Astrocyte (in vitro differentiated cells and primary cell): ENCODE results near the gene EPS15. TPM values are rescaled to one million over a fixed set of nuclear protein-coding genes. Genes with fewer than 3 reads are reported as not detected.

Source experiments
- DNase-seq: peaks from one replicate; pipeline ENCODE4 v3.0.0-alpha.2; 2010; ENCODE audit warnings: low read depth
- FAIRE-seq: peaks from 2 replicates; lab custom pipeline; 2011; peaks lifted over from hg19 to GRCh38; lab: Jason Lieb, UNC
- H2AFZ ChIP-seq: 2 replicates; pipeline ENCODE4 v1.6.0; 2012; ENCODE audit warnings: low read depth, low read length, inconsistent platforms
- H3K27ac ChIP-seq: 2 replicates; pipeline ENCODE4 v1.5.1; 2011; ENCODE audit warnings: low read depth, low read length, inconsistent platforms
- H3K27me3 ChIP-seq: 2 replicates; pipeline ENCODE4 v1.6.0; 2011; ENCODE audit warnings: low read length, inconsistent platforms; ENCODE audit not compliant: insufficient read depth
- H3K36me3 ChIP-seq: 2 replicates; pipeline ENCODE4 v1.5.1; 2011; ENCODE audit warnings: low read length, inconsistent platforms; ENCODE audit not compliant: insufficient read depth
- H3K4me1 ChIP-seq: 2 replicates; pipeline ENCODE4 v1.5.1; 2011; ENCODE audit warnings: low read length, inconsistent platforms; ENCODE audit not compliant: insufficient read depth
- H3K4me2 ChIP-seq: 2 replicates; pipeline ENCODE4 v1.6.0; 2012; ENCODE audit warnings: low read length, inconsistent platforms
- H3K4me3 ChIP-seq: 2 replicates; pipeline ENCODE4 v1.5.1; 2011; ENCODE audit warnings: low read depth, mild to moderate bottlenecking, low read length, inconsistent platforms; ENCODE audit not compliant: insufficient read depth
- H3K79me2 ChIP-seq: 2 replicates; pipeline ENCODE4 v1.6.0; 2012; ENCODE audit warnings: mild to moderate bottlenecking, low read length, inconsistent platforms; ENCODE audit not compliant: insufficient read depth
- H3K9ac ChIP-seq: 2 replicates; pipeline ENCODE4 v1.6.0; 2012; ENCODE audit warnings: mild to moderate bottlenecking, low read length, inconsistent platforms
- H3K9me3 ChIP-seq: 2 replicates; pipeline ENCODE4 v1.5.1; 2012; ENCODE audit warnings: low read depth, mild to moderate bottlenecking, low read length, inconsistent platforms; ENCODE audit not compliant: insufficient read depth
- H4K20me1 ChIP-seq: 2 replicates; pipeline ENCODE4 v1.6.0; 2012; ENCODE audit warnings: low read length, inconsistent platforms; ENCODE audit not compliant: insufficient read depth
- H3K27ac Mint-ChIP-seq: one replicate; pipeline ENCODE4 v1.8.0; 2021; ENCODE audit warnings: mild to moderate bottlenecking, mixed read lengths; ENCODE audit not compliant: unreplicated experiment
- H3K27me3 Mint-ChIP-seq: one replicate; pipeline ENCODE4 v1.8.0; 2021; ENCODE audit warnings: low read depth, mixed read lengths; ENCODE audit not compliant: unreplicated experiment
- H3K36me3 Mint-ChIP-seq: one replicate; pipeline ENCODE4 v1.8.0; 2021; ENCODE audit warnings: low read depth, mixed read lengths; ENCODE audit not compliant: unreplicated experiment
- H3K4me1 Mint-ChIP-seq: one replicate; pipeline ENCODE4 v1.8.0; 2021; ENCODE audit warnings: low read depth, mixed read lengths; ENCODE audit not compliant: unreplicated experiment
- H3K4me3 Mint-ChIP-seq: one replicate; pipeline ENCODE4 v1.8.0; 2021; ENCODE audit warnings: mild to moderate bottlenecking, moderate library complexity, mixed read lengths; ENCODE audit not compliant: unreplicated experiment
- H3K9me3 Mint-ChIP-seq: one replicate; pipeline ENCODE4 v1.8.0; 2021; ENCODE audit warnings: mild to moderate bottlenecking, mixed read lengths; ENCODE audit not compliant: unreplicated experiment
- CTCF ChIP-seq: IDR thresholded peaks from 2 replicates; pipeline ENCODE4 v1.5.1; 2011; ENCODE audit warnings: low read depth, mild to moderate bottlenecking, inconsistent platforms, low read length, moderate library complexity; ENCODE audit not compliant: insufficient read depth
- EZH2 ChIP-seq: IDR thresholded peaks from 2 replicates; pipeline ENCODE4 v1.6.1; 2012; ENCODE audit warnings: mild to moderate bottlenecking, low read length, inconsistent platforms; ENCODE audit not compliant: insufficient read depth
- total RNA-seq: library from RNA; stranded (reverse); gene quantifications from 2 replicates; pipeline ENCODE4 v1.2.1, GENCODE V29; 2021

Gene EPS15
- total RNA-seq, 1 donor from 2014 or later = 70.6 TPM

DNA sequence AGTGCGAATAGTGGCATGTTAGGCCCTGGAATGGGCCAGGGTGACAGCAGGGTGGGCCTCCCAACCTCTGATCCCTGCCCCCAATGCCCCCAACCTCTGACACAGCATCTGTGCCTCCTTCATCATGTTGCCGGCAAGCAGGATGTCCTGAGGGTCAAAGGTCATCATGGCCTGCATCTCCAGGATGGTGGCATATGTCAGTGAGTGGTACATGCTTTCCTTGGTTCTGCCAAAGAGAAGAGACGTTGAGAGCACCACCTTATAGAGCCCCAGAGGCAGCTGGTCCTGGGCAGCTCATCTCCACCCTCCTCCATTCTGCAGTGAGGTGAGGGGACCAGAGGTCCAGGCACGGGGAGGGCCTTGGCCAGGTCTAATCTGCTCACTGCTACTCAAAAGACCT is 206.3 kb downstream of the EPS15 start:
- no peak for DNase-seq
- no peaks in the 10 kb centered on the region for H3K36me3 Mint-ChIP-seq
- no peak overlapping the region for H3K27ac Mint-ChIP-seq

GRCh38 chr1:51311826-51312225 is 207.2 kb downstream of the EPS15 start:
- H3K36me3 Mint-ChIP-seq = no peaks in the 10 kb centered on the region
- H3K4me1 ChIP-seq = peaks cover 13% of the 10 kb centered on the region
- no peaks in the 10 kb centered on the region for H4K20me1 ChIP-seq
- H3K27ac Mint-ChIP-seq = no peak overlapping the region
- H3K4me3 ChIP-seq = no peak overlapping the region
- peaks cover 3% of the 10 kb centered on the region for H3K9me3 Mint-ChIP-seq
- FAIRE-seq (no peak), DNase-seq (no peak)
- H3K27me3 Mint-ChIP-seq = peaks cover 3% of the 10 kb centered on the region
- TF ChIP-seq EZH2 (no peak), CTCF (no peak)
- H3K9ac ChIP-seq = no peak overlapping the region
- H3K9me3 ChIP-seq = no peaks in the 10 kb centered on the region
- H2AFZ ChIP-seq = no peak overlapping the region
- H3K27me3 ChIP-seq = no peaks in the 10 kb centered on the region
- no peaks in the 10 kb centered on the region for H3K79me2 ChIP-seq
- H3K27ac ChIP-seq = no peak overlapping the region
- H3K4me3 Mint-ChIP-seq = no peak overlapping the region
- no peaks in the 10 kb centered on the region for H3K36me3 ChIP-seq
- H3K4me2 ChIP-seq = no peak overlapping the region
- peaks cover 20% of the 10 kb centered on the region for H3K4me1 Mint-ChIP-seq

More for the DNA sequence above, 206.3 kb downstream of the EPS15 start:
- Mint-ChIP-seq H3K4me1 (peaks cover 22% of the 10 kb centered on the region), H3K4me3 (no peak overlapping the region), H3K27me3 (peaks cover 3% of the 10 kb centered on the region), H3K9me3 (peaks cover 3% of the 10 kb centered on the region)
- H3K9ac ChIP-seq = no peak overlapping the region
- no peaks in the 10 kb centered on the region for H3K9me3 ChIP-seq
- no peaks in the 10 kb centered on the region for H3K27me3 ChIP-seq
- H3K4me1 ChIP-seq = peaks cover 13% of the 10 kb centered on the region
- no peak overlapping the region for H3K4me3 ChIP-seq
- TF ChIP-seq EZH2 (no peak), CTCF (no peak)
- H2AFZ ChIP-seq = no peak overlapping the region
- no peak overlapping the region for H3K27ac ChIP-seq
- H3K4me2 ChIP-seq = no peak overlapping the region
- no peaks in the 10 kb centered on the region for H4K20me1 ChIP-seq
- H3K36me3 ChIP-seq = no peaks in the 10 kb centered on the region
- H3K79me2 ChIP-seq = no peaks in the 10 kb centered on the region
- FAIRE-seq = no peak

DNA sequence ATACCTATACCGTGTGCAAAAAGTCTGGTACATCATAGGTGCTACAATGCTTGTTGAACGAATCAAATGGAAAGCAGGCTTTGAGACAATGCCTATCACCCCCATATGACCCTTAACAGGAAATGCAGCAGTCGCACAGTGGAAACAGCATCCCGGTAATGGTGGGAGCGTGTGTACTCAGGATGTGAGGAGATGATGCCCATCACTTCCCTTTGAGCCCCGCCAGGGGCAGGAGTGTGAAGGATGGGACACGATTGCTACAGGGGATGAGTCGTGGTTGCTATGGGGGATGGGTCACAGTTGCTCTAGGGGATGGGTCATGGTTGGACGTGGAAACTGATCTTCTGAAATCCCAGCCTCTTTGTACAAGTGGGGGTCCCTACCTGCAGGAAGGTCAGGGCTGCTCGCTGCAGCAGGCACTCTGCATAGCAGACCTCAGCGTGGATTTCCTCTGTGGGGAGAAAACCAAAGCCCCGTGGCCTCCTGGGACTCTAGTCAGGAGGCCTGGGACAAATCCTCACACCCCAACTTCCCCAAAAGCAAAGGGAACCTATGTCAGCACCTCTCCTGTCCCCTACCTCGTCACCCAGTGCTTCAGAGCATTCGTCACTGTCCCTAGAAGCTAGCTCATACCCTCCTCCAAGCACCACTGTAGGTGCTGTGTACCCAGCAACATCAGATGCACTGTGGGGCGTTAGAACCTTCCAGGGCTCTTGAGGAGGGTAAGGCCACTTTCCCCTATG is 208.0 kb downstream of the EPS15 start:
- no peak for DNase-seq
- no peak overlapping the region for H3K9ac ChIP-seq

More for the DNA sequence above, 208.0 kb downstream of the EPS15 start:
- FAIRE-seq = no peak
- Histone ChIP-seq H3K4me3 (no peak overlapping the region), H3K9me3 (no peaks in the 10 kb centered on the region), H2AFZ (no peak overlapping the region), H3K4me1 (peaks cover 13% of the 10 kb centered on the region), H4K20me1 (no peaks in the 10 kb centered on the region), H3K79me2 (no peaks in the 10 kb centered on the region), H3K27ac (no peak overlapping the region), H3K36me3 (no peaks in the 10 kb centered on the region), H3K27me3 (no peaks in the 10 kb centered on the region), H3K4me2 (no peak overlapping the region)
- TF ChIP-seq EZH2 (no peak), CTCF (no peak)
- Mint-ChIP-seq H3K36me3 (no peaks in the 10 kb centered on the region), H3K27ac (no peak overlapping the region), H3K4me1 (peaks cover 16% of the 10 kb centered on the region), H3K9me3 (peaks cover 3% of the 10 kb centered on the region), H3K27me3 (peaks cover 3% of the 10 kb centered on the region), H3K4me3 (no peak overlapping the region)
